ENCODE results near the gene SCART1.
"Not testable (repeated sequence)": the region's sequence is repeated elsewhere in the genome, so short reads cannot be mapped to it uniquely, and the experiment has no call there.

Gene SCART1

DNA sequence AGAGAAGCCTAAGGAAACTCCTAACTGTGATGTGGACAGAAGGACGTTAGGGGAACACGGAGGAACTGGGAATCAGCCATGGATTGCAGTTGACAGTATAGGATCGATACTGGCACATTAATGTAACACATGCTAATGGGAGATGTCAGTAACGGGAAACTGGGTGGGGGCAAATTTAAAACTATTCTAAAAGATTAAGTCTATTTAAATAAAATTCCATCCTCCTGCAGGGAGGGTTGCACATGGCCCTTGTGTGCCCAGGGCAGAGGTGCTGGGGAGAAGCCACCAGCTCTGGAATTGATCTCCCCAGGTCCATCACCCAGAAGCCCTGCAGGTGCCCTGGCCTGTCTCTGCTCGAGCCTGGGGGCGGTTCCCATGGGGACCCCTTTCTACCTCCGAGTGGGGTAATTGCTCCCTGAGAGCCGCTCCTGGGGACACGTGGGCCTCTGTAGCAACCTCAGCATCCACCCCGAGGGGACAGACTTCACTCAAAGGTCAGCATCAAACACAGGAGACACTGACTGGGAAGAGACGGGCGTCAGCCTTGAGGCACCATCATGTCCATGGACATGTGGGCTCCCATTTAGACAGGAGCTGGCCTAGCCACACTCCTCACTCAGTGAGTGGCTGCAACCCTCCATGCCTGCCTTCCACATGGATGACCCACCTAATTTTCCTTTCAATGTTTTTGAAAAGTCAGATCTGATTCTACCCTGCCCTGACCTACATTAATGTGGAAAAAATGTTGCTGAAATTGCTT is 21.1 kb downstream of the SCART1 start:
- no peak for DNase-seq

GRCh38 chr10:133475425-133475734 is 21.6 kb downstream of the SCART1 start:
- DNase-seq = no peak

DNA sequence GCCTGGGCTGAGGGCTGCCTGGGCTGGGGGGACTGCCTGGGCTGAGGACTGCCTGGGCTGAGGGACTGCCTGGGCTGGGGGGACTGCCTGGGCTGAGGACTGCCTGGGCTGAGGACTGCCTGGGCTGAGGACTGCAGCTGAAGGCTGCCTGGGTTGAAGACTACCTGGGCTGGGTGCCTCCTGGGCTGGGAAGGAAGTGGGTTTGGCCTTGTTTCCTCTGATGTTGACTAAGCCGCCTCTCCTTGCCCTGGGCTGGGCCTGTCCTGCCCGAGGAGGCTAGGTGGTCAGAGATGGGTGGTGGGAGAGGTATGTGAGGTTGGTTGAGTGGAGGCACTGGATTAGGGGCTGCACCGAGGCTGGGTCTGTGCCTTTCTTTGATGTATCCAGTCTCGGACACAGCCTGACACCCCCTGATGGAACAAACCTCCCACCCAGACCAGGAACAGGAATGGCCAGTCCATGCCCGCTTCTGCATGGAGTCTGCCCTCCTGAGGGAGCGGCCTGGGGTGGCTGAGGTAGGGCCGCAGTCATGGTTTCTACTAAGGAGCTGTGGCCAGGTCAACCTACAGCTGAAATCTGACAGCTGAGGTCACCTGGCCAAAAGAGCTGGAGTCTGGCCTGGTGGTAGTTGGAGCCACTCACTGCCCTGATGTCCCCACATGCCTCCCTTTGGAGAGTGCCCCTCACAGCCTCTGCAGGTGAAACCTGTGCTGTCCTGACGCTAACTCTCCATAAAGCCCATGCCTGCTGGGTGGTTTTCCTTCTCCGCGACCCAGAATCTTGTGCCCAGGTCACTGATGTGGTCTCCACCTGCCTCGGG is 22.3 kb downstream of the SCART1 start:
- no peak for DNase-seq

- DNase-seq = no peak
Observed at GRCh38 chr10:133476641-133476990, 22.9 kb downstream of the SCART1 start.

GRCh38 chr10:133481086-133481643 is 27.4 kb downstream of the SCART1 start:
- no peak for DNase-seq

DNA sequence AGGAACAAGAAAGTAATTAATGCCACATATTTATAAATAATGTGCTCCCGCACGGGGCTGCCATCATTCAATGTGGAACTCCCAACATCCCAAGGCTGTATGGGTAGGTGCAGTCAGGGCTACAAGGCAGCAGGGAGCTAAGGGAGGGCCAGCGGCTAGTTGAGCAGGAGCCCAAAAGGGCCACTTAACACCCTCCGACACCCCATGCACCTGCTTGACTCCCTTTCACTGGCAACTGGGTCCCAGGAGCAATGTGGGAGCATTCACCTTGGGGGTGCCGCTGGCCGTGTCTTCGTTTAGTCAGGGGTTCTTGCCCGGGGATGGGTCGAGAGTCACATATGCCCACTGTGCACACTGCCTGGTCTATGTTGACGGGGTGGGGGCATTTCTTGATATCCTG is 27.9 kb downstream of the SCART1 start:
- no peak for DNase-seq

DNA sequence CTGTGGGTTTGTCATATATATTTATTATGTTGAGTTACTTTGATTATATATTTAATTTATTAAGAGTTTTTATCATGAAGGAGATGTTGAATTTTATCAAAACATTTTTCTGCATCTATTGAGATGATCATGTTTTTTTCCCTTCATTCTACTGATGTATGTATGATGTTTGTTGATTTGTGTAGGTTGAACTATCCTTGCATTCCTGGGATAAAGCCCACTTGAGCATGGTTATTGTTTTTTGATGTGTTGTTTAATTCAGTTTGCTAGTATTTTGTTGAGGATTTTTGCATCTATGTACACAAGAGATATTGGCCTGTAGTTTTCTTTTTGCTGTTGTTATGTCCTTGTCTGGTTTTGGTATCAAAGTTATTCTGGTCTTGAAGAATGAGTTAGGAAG is 31.1 kb downstream of the SCART1 start:
- no peak for DNase-seq

GRCh38 chr10:133487085-133487484 is 33.3 kb downstream of the SCART1 start:
- DNase-seq = no peak

- no peak for DNase-seq
Observed at GRCh38 chr10:133488354-133488753, 34.6 kb downstream of the SCART1 start.

GRCh38 chr10:133489816-133490588 is 36.3 kb downstream of the SCART1 start:
- DNase-seq = no peak

DNA sequence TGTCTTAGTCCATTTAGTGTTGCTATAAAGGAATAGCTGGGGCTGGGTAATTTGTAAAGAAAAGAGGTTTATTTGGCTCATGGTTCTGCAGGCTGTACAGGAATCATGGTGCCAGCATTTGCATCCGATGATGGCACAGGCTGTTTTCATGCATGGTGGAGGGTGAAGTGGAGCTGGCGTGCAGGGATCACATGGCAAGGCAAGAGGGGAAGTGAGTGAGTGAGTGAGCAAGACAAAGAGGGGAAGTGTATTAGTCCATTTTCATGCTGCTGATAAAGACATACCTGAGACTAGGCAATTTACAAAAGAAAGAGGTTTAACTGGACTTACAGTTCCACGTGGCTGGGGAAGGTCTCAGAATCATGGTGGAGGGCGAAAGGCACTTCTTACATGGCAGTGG is 39.8 kb downstream of the SCART1 start:
- DNase-seq = not testable (repeated sequence)

DNA sequence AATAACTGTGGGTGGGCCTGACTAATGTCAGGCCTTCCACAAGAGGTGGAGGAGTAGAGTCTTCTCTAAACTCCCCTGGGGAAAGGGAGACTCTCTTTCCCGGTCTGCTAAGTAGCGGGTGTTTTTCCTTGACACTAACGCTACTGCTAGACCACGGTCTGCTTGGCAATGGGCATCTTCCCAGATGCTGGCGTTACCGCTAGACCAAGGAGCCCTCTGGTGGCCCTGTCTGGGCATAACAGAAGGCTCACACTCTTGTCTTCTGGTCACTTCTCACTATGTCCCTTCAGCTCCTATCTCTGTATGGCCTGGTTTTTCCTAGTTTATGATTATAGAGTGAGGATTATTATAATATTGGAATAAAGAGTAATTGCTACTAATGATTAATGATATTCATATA is 43.6 kb downstream of the SCART1 start:
- not testable (repeated sequence) for DNase-seq

GRCh38 chr10:133499176-133499575 is 45.4 kb downstream of the SCART1 start:
- DNase-seq = not testable (repeated sequence)

DNA sequence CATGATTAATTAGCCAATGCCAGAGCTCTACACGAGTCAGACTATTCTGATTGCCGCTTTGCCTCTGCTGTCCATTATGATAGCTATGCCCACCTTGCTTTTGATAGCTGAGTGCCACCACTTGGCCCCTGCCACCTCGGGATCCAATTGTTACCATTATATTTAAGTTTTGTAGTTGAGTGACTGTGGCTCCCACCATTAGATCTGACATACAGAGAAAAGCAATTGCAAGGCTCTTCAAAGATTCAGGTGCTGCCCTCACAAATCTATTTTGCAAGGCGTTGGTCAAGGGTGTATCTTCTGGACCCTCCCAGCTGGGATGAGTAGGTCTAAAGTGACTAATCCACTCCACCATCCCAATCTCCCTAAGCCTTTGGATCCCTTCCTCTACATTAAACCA is 47.2 kb downstream of the SCART1 start:
- DNase-seq = not testable (repeated sequence)

GRCh38 chr10:133509700-133510099 is 56.0 kb downstream of the SCART1 start:
- no peak for DNase-seq

GRCh38 chr10:133511408-133511807 is 57.7 kb downstream of the SCART1 start:
- no peak for DNase-seq

GRCh38 chr10:133511907-133512528 is 58.3 kb downstream of the SCART1 start:
- DNase-seq = no peak

DNA sequence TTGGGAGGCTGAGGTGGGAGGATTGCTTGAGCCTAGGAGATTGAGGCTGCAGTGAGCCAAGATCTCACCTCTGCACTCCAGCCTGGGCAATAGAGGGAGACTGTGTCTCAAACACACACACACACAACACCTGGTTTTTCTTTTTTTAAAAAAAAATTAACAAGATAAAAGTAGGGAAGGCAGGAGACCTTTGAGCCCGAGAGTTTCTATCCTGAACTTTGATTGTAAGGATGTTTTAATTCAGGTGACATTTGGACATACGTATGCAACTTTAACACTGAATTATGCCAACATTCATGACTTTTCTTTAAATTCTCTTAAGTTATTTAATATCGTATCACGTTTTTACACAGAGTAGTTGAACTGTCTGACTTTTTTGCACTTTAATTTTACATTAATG is 61.7 kb downstream of the SCART1 start:
- no peak for DNase-seq

- no peak for DNase-seq
Observed at GRCh38 chr10:133516057-133516456, 62.3 kb downstream of the SCART1 start.

- not testable (repeated sequence) for DNase-seq
Observed at GRCh38 chr10:133518517-133518916, 64.8 kb downstream of the SCART1 start.

Measured in EL (cell line).